Mucosa of rectum (tissue), 2 donors: Measurements from ENCODE around the gene INHBC.
"Not testable (repeated sequence)": the region's sequence is repeated elsewhere in the genome, so short reads cannot be mapped to it uniquely, and the experiment has no call there.

Experiments
- H3K27ac ChIP-seq, 2 donors: one replicate each; pipeline ENCODE4 v1.7.0; 2013; ENCODE audit warnings: inconsistent platforms in 2 of 2, low read depth in 2 of 2, low read length in 2 of 2
- H3K27me3 ChIP-seq, 2 donors: one replicate each; pipeline ENCODE4 v1.7.0; 2013; ENCODE audit warnings: low read length in 2 of 2; ENCODE audit not compliant: control insufficient read depth in 2 of 2, insufficient read depth in 2 of 2
- H3K36me3 ChIP-seq, 2 donors: one replicate each; pipeline ENCODE4 v1.7.0; 2013; ENCODE audit warnings: low read length in 2 of 2; ENCODE audit not compliant: control insufficient read depth in 2 of 2, insufficient read depth in 2 of 2
- H3K4me1 ChIP-seq, 2 donors: one replicate each; pipeline ENCODE4 v1.7.0; 2013; ENCODE audit warnings: low read length in 2 of 2, mild to moderate bottlenecking in 1 of 2; ENCODE audit not compliant: control insufficient read depth in 2 of 2, insufficient read depth in 2 of 2
- H3K4me3 ChIP-seq, 2 donors: one replicate each; pipeline ENCODE4 v1.7.0; 2013; ENCODE audit warnings: low read length in 2 of 2
- H3K9ac ChIP-seq, 2 donors: one replicate each; pipeline ENCODE4 v1.7.0; 2013; ENCODE audit warnings: low read length in 2 of 2, low read depth in 1 of 2, mild to moderate bottlenecking in 1 of 2
- H3K9me3 ChIP-seq, 2 donors: one replicate each; pipeline ENCODE4 v1.7.0; 2013; ENCODE audit warnings: low read length in 2 of 2; ENCODE audit not compliant: control insufficient read depth in 2 of 2
- donor health status: healthy.
- donor health status: Normal muscosa, but diverticular disease.

The INHBC gene, protein sequence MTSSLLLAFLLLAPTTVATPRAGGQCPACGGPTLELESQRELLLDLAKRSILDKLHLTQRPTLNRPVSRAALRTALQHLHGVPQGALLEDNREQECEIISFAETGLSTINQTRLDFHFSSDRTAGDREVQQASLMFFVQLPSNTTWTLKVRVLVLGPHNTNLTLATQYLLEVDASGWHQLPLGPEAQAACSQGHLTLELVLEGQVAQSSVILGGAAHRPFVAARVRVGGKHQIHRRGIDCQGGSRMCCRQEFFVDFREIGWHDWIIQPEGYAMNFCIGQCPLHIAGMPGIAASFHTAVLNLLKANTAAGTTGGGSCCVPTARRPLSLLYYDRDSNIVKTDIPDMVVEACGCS

DNA sequence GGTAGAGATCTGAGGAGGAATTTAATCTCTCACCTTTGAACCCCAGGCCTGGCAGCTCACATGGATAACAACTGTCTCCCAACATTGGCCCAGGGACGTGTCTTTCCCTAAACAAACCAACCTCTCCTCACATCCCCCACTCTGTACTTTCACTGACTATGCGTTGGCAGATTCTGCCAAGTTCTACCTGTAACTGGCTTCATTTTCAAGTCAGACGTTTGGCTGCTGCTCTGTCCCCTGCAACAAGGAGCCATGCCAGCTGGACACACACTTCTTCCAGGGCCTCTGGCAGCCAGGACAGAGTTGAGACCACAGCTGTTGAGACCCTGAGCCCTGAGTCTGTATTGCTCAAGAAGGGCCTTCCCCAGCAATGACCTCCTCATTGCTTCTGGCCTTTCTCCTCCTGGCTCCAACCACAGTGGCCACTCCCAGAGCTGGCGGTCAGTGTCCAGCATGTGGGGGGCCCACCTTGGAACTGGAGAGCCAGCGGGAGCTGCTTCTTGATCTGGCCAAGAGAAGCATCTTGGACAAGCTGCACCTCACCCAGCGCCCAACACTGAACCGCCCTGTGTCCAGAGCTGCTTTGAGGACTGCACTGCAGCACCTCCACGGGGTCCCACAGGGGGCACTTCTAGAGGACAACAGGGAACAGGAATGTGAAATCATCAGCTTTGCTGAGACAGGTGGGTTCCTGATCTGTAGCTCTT is at the start of gene INHBC:
Gene INHBC, plus strand, starts transcription at position 268 of the 707 bp plus-strand sequence. Its CDS starts 103 bp downstream, at position 371.
- H3K9me3 ChIP-seq: no peaks in the 10 kb centered on the region
- no peak within 1 kb of the TSS for H3K4me3 ChIP-seq
- no peak within 1 kb of the TSS for H3K9ac ChIP-seq
- no peaks in the 10 kb centered on the region for H3K36me3 ChIP-seq
- peaks cover 0 to 4% of the 10 kb centered on the region in 2 donors for H3K4me1 ChIP-seq
- no peaks in the 10 kb centered on the region for H3K27me3 ChIP-seq
- no peak within 1 kb of the TSS for H3K27ac ChIP-seq

DNA sequence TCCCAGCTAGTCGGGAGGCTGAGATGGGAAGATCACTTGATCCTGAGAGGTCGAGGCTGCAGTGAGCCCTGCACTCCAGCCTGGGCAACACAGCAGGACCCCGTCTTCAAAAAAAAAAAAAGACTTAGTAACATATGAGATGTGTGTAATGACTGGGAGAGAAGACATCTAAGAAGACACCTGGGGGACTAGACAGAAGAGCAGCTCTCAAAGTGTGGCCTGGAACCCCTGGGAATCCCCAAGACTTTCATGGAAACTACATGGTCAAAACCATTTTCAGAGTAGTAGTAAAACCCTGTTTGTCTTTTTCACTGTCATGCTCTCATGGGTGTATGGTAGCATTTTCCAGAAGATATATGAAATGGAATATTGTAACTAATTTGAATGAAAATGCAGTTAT is 49.0 kb upstream of the INHBC start:
- Histone ChIP-seq H3K9me3 (no peaks in the 10 kb centered on the region), H3K36me3 (peaks cover 0 to 3% of the 10 kb centered on the region in 2 donors), H3K27ac (no peak overlapping the region), H3K27me3 (no peaks in the 10 kb centered on the region), H3K4me1 (no peaks in the 10 kb centered on the region), H3K9ac (no peak overlapping the region), H3K4me3 (no peak overlapping the region)

DNA sequence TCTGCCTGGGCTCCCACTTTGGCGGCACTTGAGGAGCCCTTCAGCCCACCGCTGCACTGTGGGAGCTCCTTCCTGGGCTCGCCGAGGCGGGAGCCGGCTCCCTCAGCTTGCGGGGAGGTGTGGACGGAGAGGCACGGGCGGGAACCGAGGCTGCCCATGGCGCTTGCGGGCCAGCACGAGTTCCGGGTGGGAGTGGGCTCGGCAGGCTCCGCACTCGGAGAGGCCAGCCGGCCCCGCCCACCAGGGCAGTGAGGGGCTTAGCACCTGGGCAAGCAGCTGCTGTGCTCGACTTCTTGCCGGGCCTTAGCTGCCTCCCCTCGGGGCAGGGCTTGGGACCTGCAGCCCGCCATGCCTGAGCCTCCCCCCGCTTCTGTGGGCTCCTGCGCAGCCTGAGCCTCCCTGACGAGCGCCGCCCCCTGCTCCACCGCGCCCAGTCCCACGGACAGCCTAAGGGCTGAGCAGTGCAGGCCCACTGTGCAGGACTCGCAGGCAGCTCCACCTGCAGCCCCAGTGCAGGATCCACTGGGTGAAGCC is 48.3 kb upstream of the INHBC start:
- Histone ChIP-seq H3K36me3 (peaks cover 4 to 6% of the 10 kb centered on the region in 2 donors), H3K4me3 (no peak overlapping the region), H3K27ac (no peak overlapping the region), H3K4me1 (no peaks in the 10 kb centered on the region), H3K9ac (no peak overlapping the region), H3K27me3 (no peaks in the 10 kb centered on the region), H3K9me3 (no peaks in the 10 kb centered on the region)

DNA sequence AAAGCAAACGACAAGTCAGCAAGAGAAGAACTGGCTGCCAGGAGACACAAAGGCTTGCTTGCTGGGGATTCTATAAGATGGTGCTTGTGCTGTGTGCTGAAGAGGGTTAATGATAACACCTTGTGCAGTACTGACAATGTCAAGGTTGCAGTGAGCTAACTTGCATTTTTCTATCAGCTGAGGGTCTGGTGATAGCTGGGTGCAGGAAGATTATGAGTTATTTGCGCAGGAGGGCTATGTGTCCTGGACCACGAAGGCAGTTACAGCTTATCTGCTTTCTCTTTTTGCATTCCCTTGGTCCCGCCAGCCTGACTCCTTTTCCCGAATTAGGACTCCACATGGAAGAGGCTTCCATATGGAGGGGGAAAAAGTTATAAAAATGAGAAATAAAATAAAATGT is 46.2 kb upstream of the INHBC start:
- no peaks in the 10 kb centered on the region for H3K4me1 ChIP-seq
- H3K27me3 ChIP-seq: no peaks in the 10 kb centered on the region
- no peak overlapping the region for H3K4me3 ChIP-seq
- H3K9me3 ChIP-seq: no peaks in the 10 kb centered on the region
- no peak overlapping the region for H3K9ac ChIP-seq
- no peak overlapping the region for H3K27ac ChIP-seq
- peaks cover 4 to 14% of the 10 kb centered on the region in 2 donors for H3K36me3 ChIP-seq

DNA sequence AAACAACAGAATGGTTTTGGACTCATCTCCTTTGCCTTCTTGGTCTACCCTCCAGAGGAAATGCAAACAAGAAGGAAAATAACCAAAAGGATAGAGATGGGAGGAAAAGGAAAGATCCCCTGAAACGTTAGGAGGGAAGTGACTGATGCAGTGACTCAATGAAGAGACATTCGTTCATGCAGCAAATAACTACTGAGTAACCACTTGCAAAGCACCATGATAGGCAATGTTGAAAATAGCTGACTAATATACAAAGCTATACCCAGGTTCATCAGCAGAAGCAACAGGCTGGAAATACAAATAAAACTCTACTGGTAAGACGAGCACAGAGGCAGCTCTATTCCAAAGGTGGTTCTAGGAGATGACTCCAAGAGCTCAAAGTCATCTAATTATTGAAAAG is 45.6 kb upstream of the INHBC start:
- Histone ChIP-seq H3K27ac (no peak overlapping the region), H3K9ac (no peak overlapping the region), H3K4me1 (no peaks in the 10 kb centered on the region), H3K9me3 (no peaks in the 10 kb centered on the region), H3K36me3 (peaks cover 4 to 14% of the 10 kb centered on the region in 2 donors), H3K4me3 (no peak overlapping the region), H3K27me3 (no peaks in the 10 kb centered on the region)

DNA sequence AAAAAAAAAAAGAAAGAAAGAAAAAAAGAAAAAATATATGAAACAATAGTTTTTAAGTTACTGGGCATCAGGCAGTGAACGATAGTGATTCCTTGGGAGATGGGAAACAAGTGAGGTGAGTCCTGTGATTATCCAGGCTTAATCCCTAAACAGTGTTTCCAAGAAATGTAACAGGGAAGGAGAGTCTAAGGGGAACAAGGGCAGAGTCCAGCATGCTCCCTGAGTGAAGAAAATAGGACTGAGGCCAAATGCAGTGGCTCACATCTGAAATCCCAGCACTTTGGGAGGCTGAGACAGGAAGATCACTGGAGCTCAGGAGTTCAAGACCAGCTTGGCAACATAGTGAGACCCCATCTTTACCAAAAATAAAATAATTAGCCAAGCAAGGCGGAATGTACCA is 44.4 kb upstream of the INHBC start:
- Histone ChIP-seq H3K27me3 (no peaks in the 10 kb centered on the region), H3K4me1 (no peaks in the 10 kb centered on the region), H3K36me3 (peaks cover 4 to 18% of the 10 kb centered on the region in 2 donors), H3K27ac (no peak overlapping the region), H3K4me3 (no peak overlapping the region), H3K9ac (no peak overlapping the region), H3K9me3 (no peaks in the 10 kb centered on the region)

DNA sequence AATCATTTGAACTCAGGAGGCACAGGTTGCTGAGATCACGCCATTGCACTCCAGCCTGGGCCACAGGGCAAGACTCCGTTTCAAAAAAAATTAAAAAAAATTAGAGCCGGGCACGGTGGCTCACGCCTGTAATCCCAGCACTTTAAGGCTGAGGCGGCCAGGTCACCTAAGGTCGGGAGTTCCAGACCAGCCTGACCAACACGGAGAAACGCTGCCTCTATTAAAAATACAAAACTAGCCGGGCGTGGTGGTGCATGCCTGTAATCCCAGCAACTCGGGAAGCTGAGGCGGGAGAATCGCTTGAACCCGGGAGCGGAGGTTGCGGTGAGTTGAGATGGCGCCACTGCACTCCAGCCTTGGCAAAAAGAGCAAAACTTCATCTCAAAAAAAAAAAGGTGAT is 39.5 kb upstream of the INHBC start:
- H3K4me1 ChIP-seq: no peaks in the 10 kb centered on the region
- no peak overlapping the region for H3K4me3 ChIP-seq
- H3K36me3 ChIP-seq: peaks cover 7 to 20% of the 10 kb centered on the region in 2 donors

DNA sequence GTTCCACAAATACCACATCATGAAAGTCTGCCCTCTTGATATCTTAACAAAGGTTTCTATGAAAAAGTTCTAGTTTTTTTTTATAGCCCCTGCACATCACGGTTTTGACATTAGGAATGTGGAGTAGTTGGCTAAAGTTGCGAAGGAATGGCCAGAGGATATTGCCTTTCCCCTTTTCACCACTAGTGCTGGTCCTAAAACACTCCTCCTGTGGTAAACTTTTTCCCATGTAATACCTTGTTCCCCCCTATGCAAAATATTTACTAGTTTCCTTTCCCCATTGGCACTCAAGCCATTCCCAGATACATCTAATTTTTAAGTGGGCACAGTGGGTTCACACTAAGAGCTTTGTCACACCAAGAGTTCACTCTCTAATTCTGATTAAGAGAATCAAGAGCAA is 37.1 kb upstream of the INHBC start:
- Histone ChIP-seq H3K27me3 (no peaks in the 10 kb centered on the region), H3K9ac (no peak overlapping the region), H3K27ac (no peak overlapping the region), H3K9me3 (no peaks in the 10 kb centered on the region), H3K4me1 (no peaks in the 10 kb centered on the region), H3K36me3 (peaks cover 3 to 9% of the 10 kb centered on the region in 2 donors), H3K4me3 (no peak overlapping the region)

More for the DNA sequence above, 39.5 kb upstream of the INHBC start:
- Histone ChIP-seq H3K9ac (no peak overlapping the region), H3K27me3 (no peaks in the 10 kb centered on the region), H3K9me3 (no peaks in the 10 kb centered on the region), H3K27ac (no peak overlapping the region)

DNA sequence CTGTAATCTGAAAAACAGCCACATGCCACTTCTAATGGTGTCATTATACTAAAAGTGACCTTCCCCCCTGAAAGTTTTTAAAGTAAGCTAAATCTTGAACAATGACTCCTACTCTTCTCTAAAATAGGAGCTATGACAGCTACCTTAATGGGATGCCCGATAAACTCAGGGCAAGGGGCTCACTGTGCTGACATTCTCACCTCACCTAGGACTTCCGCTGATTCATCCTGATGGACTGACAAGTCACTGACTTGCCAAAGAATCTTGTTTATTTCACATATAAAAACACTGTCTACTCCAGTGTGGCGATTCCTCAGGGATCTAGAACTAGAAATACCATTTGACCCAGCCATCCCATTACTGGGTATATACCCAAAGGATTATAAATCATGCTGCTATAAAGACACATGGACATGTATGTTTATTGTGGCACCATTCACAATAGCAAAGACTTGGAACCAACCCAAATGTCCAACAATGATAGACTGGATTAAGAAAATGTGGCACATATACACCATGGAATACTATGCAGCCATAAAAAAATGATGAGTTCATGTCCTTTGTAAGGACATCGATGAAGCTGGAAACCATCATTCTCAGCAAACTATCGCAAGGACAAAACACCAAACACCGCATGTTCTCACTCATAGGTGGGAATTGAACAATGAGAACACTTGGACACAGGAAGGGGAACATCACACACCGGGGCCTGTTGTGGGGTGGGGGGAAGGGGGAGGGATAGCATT is 34.7 kb upstream of the INHBC start:
- H3K27ac ChIP-seq, H3K4me1 ChIP-seq, H3K27me3 ChIP-seq, H3K36me3 ChIP-seq, H3K4me3 ChIP-seq, H3K9me3 ChIP-seq, H3K9ac ChIP-seq: not testable (repeated sequence)

DNA sequence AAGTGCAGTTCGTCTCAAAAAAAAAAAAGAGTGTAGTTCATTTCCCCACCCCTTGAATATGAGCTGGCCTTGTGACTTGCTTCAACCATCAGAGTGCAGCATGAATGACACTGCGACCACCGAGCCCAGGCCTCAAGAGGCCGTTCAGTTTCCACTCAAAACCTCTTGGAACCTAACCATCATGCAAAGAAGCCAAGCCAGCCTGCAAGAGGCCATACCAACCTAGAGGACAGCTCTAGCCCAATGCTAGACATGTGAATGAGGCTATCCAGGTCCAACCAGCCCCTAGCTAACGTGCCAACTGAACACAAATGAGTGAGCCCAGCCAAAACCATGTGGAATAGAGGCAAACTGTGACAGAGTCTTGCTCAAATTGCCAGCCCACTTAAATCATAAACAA is 33.4 kb upstream of the INHBC start:
- Histone ChIP-seq H3K9ac (no peak overlapping the region), H3K4me1 (no peaks in the 10 kb centered on the region)

More for the DNA sequence above, 33.4 kb upstream of the INHBC start:
- Histone ChIP-seq H3K9me3 (no peaks in the 10 kb centered on the region), H3K4me3 (no peak overlapping the region), H3K36me3 (peaks cover 0 to 2% of the 10 kb centered on the region in 2 donors), H3K27me3 (no peaks in the 10 kb centered on the region), H3K27ac (no peak overlapping the region)
